ENCODE results near the gene PRR11.

GRCh38 chr17:59124665-59125064 is 30.9 kb upstream of the PRR11 start:
- TF ChIP-seq CTCF (conservative IDR thresholded peaks at IDR 0.05) (no peak), EZH2 (IDR thresholded peaks at IDR 0.05; ENCODE audit: low read depth) (no peak)
